C1 segment of cervical spinal cord (tissue), 14 donors: ENCODE measurements around the gene HOXA3.

Experiments used
- DNase-seq, 14 donors: peaks; one replicate each; lab custom pipeline; 2025; lab: John Stamatoyannopoulos, UW

Gene HOXA3

GRCh38 chr7:27151931-27152815 is at the start of gene HOXA3:
TSS of gene HOXA3 (minus strand) at chr7:27152583. CDS start at chr7:27110640, 41,943 bp downstream.
- DNase-seq: no peak

- DNase-seq: no peak
Observed at GRCh38 chr7:27201580-27202017, 49.2 kb upstream of the HOXA3 start.

GRCh38 chr7:27200761-27201579 is 48.6 kb upstream of the HOXA3 start:
- peak in 1 of 14 donors; percentile 14 for DNase-seq

- no peak for DNase-seq
Observed at GRCh38 chr7:27199849-27200760, 47.7 kb upstream of the HOXA3 start, which contains the start of gene HOXA13. TSS of gene HOXA13 (minus strand) at chr7:27200091. CDS start at chr7:27200077, 14 bp downstream.

- no peak for DNase-seq
Observed at GRCh38 chr7:27198871-27199801, 46.8 kb upstream of the HOXA3 start.

- no peak for DNase-seq
Observed at GRCh38 chr7:27198138-27198841, 45.9 kb upstream of the HOXA3 start.

GRCh38 chr7:27197137-27198042 is 45.0 kb upstream of the HOXA3 start:
- no peak for DNase-seq

- DNase-seq: peak in 8 of 14 donors; percentile 8 to 66 (median 37)
Observed at GRCh38 chr7:27196287-27196767, 43.9 kb upstream of the HOXA3 start.

GRCh38 chr7:27194686-27195379 is 42.5 kb upstream of the HOXA3 start:
- DNase-seq: no peak

GRCh38 chr7:27194002-27194352 is 41.6 kb upstream of the HOXA3 start:
- no peak for DNase-seq

GRCh38 chr7:27193335-27194001 is 41.1 kb upstream of the HOXA3 start:
- no peak for DNase-seq

- DNase-seq: no peak
Observed at GRCh38 chr7:27192546-27193334, 40.4 kb upstream of the HOXA3 start.

- DNase-seq: no peak
Observed at GRCh38 chr7:27191833-27192545, 39.6 kb upstream of the HOXA3 start.

GRCh38 chr7:27191161-27191731 is 38.9 kb upstream of the HOXA3 start:
- no peak for DNase-seq

- DNase-seq: no peak
Observed at GRCh38 chr7:27189997-27190748, 37.8 kb upstream of the HOXA3 start.
